ENCODE measurements around the gene MTM1.

Gene MTM1

GRCh38 chrX:150568320-150569154 lies at the start of gene MTM1:
Gene MTM1, plus strand, starts transcription at chrX:150568621. Its CDS starts 23,994 bp downstream, at chrX:150592615.
- no peaks in the 10 kb centered on the region for H3K27me3 Mint-ChIP-seq (ENCODE audit: low read depth)
- peak within 1 kb of the TSS; percentile 78 for H3K4me3 Mint-ChIP-seq
- H3K9me3 Mint-ChIP-seq, result no peaks in the 10 kb centered on the region
- H3K27ac Mint-ChIP-seq, result peak within 1 kb of the TSS; percentile 84
- peaks cover 2% of the 10 kb centered on the region for H3K36me3 Mint-ChIP-seq (ENCODE audit: low read depth)
- H3K4me1 Mint-ChIP-seq (ENCODE audit: low read depth), result peaks cover 31% of the 10 kb centered on the region

- Mint-ChIP-seq H3K27me3 (ENCODE audit: low read depth) (peaks cover 7% of the 10 kb centered on the region), H3K27ac (no peak overlapping the region), H3K9me3 (no peaks in the 10 kb centered on the region), H3K4me1 (ENCODE audit: low read depth) (no peaks in the 10 kb centered on the region), H3K36me3 (ENCODE audit: low read depth) (no peaks in the 10 kb centered on the region), H3K4me3 (no peak overlapping the region)
Measured at GRCh38 chrX:150522494-150522893, 45.9 kb upstream of the MTM1 start.

- no peaks in the 10 kb centered on the region for H3K36me3 Mint-ChIP-seq (ENCODE audit: low read depth)
- H3K27me3 Mint-ChIP-seq (ENCODE audit: low read depth), result peaks cover 8% of the 10 kb centered on the region
- H3K4me3 Mint-ChIP-seq, result no peak overlapping the region
Measured at GRCh38 chrX:150525061-150525919, 43.1 kb upstream of the MTM1 start.

GRCh38 chrX:150526692-150527091 lies 41.7 kb upstream of the MTM1 start:
- Mint-ChIP-seq H3K4me3 (no peak overlapping the region), H3K9me3 (no peaks in the 10 kb centered on the region), H3K36me3 (ENCODE audit: low read depth) (no peaks in the 10 kb centered on the region), H3K27me3 (ENCODE audit: low read depth) (peaks cover 4% of the 10 kb centered on the region), H3K27ac (no peak overlapping the region), H3K4me1 (ENCODE audit: low read depth) (no peaks in the 10 kb centered on the region)

More at GRCh38 chrX:150525061-150525919, 43.1 kb upstream of the MTM1 start:
- Mint-ChIP-seq H3K27ac (no peak overlapping the region), H3K9me3 (no peaks in the 10 kb centered on the region), H3K4me1 (ENCODE audit: low read depth) (no peaks in the 10 kb centered on the region)

GRCh38 chrX:150527108-150527507 lies 41.3 kb upstream of the MTM1 start:
- H3K27ac Mint-ChIP-seq, result no peak overlapping the region
- H3K4me1 Mint-ChIP-seq (ENCODE audit: low read depth), result no peaks in the 10 kb centered on the region
- no peaks in the 10 kb centered on the region for H3K36me3 Mint-ChIP-seq (ENCODE audit: low read depth)
- no peaks in the 10 kb centered on the region for H3K9me3 Mint-ChIP-seq
- H3K4me3 Mint-ChIP-seq, result no peak overlapping the region
- peaks cover 4% of the 10 kb centered on the region for H3K27me3 Mint-ChIP-seq (ENCODE audit: low read depth)

- no peak overlapping the region for H3K27ac Mint-ChIP-seq
- peaks cover 10% of the 10 kb centered on the region for H3K9me3 Mint-ChIP-seq
- no peaks in the 10 kb centered on the region for H3K4me1 Mint-ChIP-seq (ENCODE audit: low read depth)
- H3K4me3 Mint-ChIP-seq, result no peak overlapping the region
- peaks cover 4% of the 10 kb centered on the region for H3K27me3 Mint-ChIP-seq (ENCODE audit: low read depth)
- H3K36me3 Mint-ChIP-seq (ENCODE audit: low read depth), result peaks cover 2% of the 10 kb centered on the region
Measured at GRCh38 chrX:150529587-150529986, 38.8 kb upstream of the MTM1 start.

GRCh38 chrX:150530821-150531220 lies 37.6 kb upstream of the MTM1 start:
- H3K27ac Mint-ChIP-seq, result no peak overlapping the region
- peaks cover 2% of the 10 kb centered on the region for H3K36me3 Mint-ChIP-seq (ENCODE audit: low read depth)

GRCh38 chrX:150531467-150531866 lies 37.0 kb upstream of the MTM1 start:
- no peaks in the 10 kb centered on the region for H3K4me1 Mint-ChIP-seq (ENCODE audit: low read depth)
- peaks cover 20% of the 10 kb centered on the region for H3K9me3 Mint-ChIP-seq
- no peak overlapping the region for H3K27ac Mint-ChIP-seq

More at GRCh38 chrX:150530821-150531220, 37.6 kb upstream of the MTM1 start:
- Mint-ChIP-seq H3K27me3 (ENCODE audit: low read depth) (peaks cover 4% of the 10 kb centered on the region), H3K4me3 (no peak overlapping the region), H3K4me1 (ENCODE audit: low read depth) (no peaks in the 10 kb centered on the region), H3K9me3 (peaks cover 14% of the 10 kb centered on the region)

GRCh38 chrX:150533863-150534262 lies 34.6 kb upstream of the MTM1 start:
- H3K4me1 Mint-ChIP-seq (ENCODE audit: low read depth), result no peaks in the 10 kb centered on the region
- H3K27ac Mint-ChIP-seq, result no peak overlapping the region
- H3K27me3 Mint-ChIP-seq (ENCODE audit: low read depth), result no peaks in the 10 kb centered on the region
- peaks cover 2% of the 10 kb centered on the region for H3K36me3 Mint-ChIP-seq (ENCODE audit: low read depth)
- peaks cover 20% of the 10 kb centered on the region for H3K9me3 Mint-ChIP-seq
- no peak overlapping the region for H3K4me3 Mint-ChIP-seq

More at GRCh38 chrX:150531467-150531866, 37.0 kb upstream of the MTM1 start:
- H3K27me3 Mint-ChIP-seq (ENCODE audit: low read depth), result peaks cover 4% of the 10 kb centered on the region
- peaks cover 2% of the 10 kb centered on the region for H3K36me3 Mint-ChIP-seq (ENCODE audit: low read depth)
- no peak overlapping the region for H3K4me3 Mint-ChIP-seq

- H3K27me3 Mint-ChIP-seq (ENCODE audit: low read depth), result no peaks in the 10 kb centered on the region
- peaks cover 20% of the 10 kb centered on the region for H3K9me3 Mint-ChIP-seq
- peaks cover 2% of the 10 kb centered on the region for H3K36me3 Mint-ChIP-seq (ENCODE audit: low read depth)
- H3K4me3 Mint-ChIP-seq, result no peak overlapping the region
- no peaks in the 10 kb centered on the region for H3K4me1 Mint-ChIP-seq (ENCODE audit: low read depth)
- H3K27ac Mint-ChIP-seq, result no peak overlapping the region
Measured at GRCh38 chrX:150536455-150537116, 31.8 kb upstream of the MTM1 start.

GRCh38 chrX:150537851-150538250 lies 30.6 kb upstream of the MTM1 start:
- Mint-ChIP-seq H3K27ac (no peak overlapping the region), H3K36me3 (ENCODE audit: low read depth) (peaks cover 2% of the 10 kb centered on the region), H3K27me3 (ENCODE audit: low read depth) (no peaks in the 10 kb centered on the region), H3K4me3 (no peak overlapping the region), H3K4me1 (ENCODE audit: low read depth) (no peaks in the 10 kb centered on the region), H3K9me3 (peaks cover 20% of the 10 kb centered on the region)

- no peak overlapping the region for H3K4me3 Mint-ChIP-seq
- no peak overlapping the region for H3K27ac Mint-ChIP-seq
Measured at GRCh38 chrX:150540965-150541364, 27.5 kb upstream of the MTM1 start.

GRCh38 chrX:150542846-150543229 lies 25.6 kb upstream of the MTM1 start:
- H3K27me3 Mint-ChIP-seq (ENCODE audit: low read depth), result no peaks in the 10 kb centered on the region
- no peak overlapping the region for H3K27ac Mint-ChIP-seq
- H3K9me3 Mint-ChIP-seq, result no peaks in the 10 kb centered on the region

More at GRCh38 chrX:150540965-150541364, 27.5 kb upstream of the MTM1 start:
- no peaks in the 10 kb centered on the region for H3K27me3 Mint-ChIP-seq (ENCODE audit: low read depth)
- peaks cover 5% of the 10 kb centered on the region for H3K9me3 Mint-ChIP-seq
- H3K36me3 Mint-ChIP-seq (ENCODE audit: low read depth), result no peaks in the 10 kb centered on the region
- H3K4me1 Mint-ChIP-seq (ENCODE audit: low read depth), result peaks cover under 1% of the 10 kb centered on the region

More at GRCh38 chrX:150542846-150543229, 25.6 kb upstream of the MTM1 start:
- peaks cover 11% of the 10 kb centered on the region for H3K4me1 Mint-ChIP-seq (ENCODE audit: low read depth)
- no peak overlapping the region for H3K4me3 Mint-ChIP-seq
- H3K36me3 Mint-ChIP-seq (ENCODE audit: low read depth), result no peaks in the 10 kb centered on the region
